ENCODE measurements around the gene CDH13.

DNA sequence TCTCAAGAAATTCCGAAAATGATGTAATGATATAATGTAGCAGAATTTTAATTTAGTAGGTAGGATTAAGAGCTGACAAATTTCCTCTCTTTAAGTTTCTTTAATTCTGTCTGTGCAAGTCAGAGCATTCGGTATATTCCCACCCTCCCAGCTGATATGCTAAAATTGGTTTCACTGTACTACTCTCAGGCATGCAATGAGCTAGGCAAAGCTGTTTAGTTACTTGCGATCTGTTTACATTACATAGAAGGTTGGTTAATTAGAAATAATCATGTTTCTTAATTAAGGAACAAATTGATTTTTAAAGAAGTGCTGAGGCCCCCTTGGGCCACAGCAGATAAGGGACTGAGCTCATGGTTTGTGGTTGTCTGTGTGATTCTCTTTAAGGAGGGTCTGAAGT is 748.2 kb downstream of the CDH13 start:
- TF ChIP-seq, protein P1, sequence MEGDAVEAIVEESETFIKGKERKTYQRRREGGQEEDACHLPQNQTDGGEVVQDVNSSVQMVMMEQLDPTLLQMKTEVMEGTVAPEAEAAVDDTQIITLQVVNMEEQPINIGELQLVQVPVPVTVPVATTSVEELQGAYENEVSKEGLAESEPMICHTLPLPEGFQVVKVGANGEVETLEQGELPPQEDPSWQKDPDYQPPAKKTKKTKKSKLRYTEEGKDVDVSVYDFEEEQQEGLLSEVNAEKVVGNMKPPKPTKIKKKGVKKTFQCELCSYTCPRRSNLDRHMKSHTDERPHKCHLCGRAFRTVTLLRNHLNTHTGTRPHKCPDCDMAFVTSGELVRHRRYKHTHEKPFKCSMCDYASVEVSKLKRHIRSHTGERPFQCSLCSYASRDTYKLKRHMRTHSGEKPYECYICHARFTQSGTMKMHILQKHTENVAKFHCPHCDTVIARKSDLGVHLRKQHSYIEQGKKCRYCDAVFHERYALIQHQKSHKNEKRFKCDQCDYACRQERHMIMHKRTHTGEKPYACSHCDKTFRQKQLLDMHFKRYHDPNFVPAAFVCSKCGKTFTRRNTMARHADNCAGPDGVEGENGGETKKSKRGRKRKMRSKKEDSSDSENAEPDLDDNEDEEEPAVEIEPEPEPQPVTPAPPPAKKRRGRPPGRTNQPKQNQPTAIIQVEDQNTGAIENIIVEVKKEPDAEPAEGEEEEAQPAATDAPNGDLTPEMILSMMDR (IDR thresholded peaks at IDR 0.05; ENCODE audit: extremely low read depth in 1 of 2, insufficient read depth in 1 of 2, low read depth in 1 of 2, low read length in 2 of 2) = no peak
- no peak for TF ChIP-seq POLR2AphosphoS5 (IDR thresholded peaks at IDR 0.05; ENCODE audit: insufficient read depth, low read depth, low read length)
- TF ChIP-seq POLR2A (IDR thresholded peaks at IDR 0.05; ENCODE audit: low read depth, low read length) = no peak
- no peak for TF ChIP-seq EZH2 (IDR thresholded peaks at IDR 0.05; ENCODE audit: borderline replicate concordance, low read depth, low read length, severe bottlenecking)
- no peak for TF ChIP-seq FOS (IDR thresholded peaks at IDR 0.05; ENCODE audit: borderline replicate concordance, insufficient read depth, low read length)
- TF ChIP-seq JUN (IDR thresholded peaks at IDR 0.05; ENCODE audit: borderline replicate concordance, insufficient read depth, insufficient read length, low read depth) = no peak
- TF ChIP-seq MYC (IDR thresholded peaks at IDR 0.05; ENCODE audit: low read depth, low read length) = no peak
- no peak for TF ChIP-seq GATA2 (IDR thresholded peaks at IDR 0.05; ENCODE audit: insufficient read depth, insufficient read length, low read depth, low read length)
- TF ChIP-seq, protein P2, sequence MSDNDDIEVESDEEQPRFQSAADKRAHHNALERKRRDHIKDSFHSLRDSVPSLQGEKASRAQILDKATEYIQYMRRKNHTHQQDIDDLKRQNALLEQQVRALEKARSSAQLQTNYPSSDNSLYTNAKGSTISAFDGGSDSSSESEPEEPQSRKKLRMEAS (IDR thresholded peaks at IDR 0.05; ENCODE audit: insufficient read depth, insufficient read length) = no peak

Data from endothelial cell of umbilical vein (primary cell).